H54 (cell line): ENCODE measurements around the gene DPP7.
"Not testable (repeated sequence)": the region's sequence is repeated elsewhere in the genome, so short reads cannot be mapped to it uniquely, and the experiment has no call there.

Source experiments
- DNase-seq: peaks from one replicate; pipeline ENCODE4 v3.0.0; 2011; ENCODE audit warnings: low spot score, mixed read lengths; ENCODE audit not compliant: insufficient read length
- FAIRE-seq: peaks from 3 replicates; lab custom pipeline; 2011; peaks lifted over from hg19 to GRCh38; lab: Jason Lieb, UNC
- POLR2A ChIP-seq: IDR thresholded peaks from 2 replicates; pipeline ENCODE4 v1.6.1; 2011; ENCODE audit warnings: low read depth, mild to moderate bottlenecking, low read length

Gene DPP7

DNA sequence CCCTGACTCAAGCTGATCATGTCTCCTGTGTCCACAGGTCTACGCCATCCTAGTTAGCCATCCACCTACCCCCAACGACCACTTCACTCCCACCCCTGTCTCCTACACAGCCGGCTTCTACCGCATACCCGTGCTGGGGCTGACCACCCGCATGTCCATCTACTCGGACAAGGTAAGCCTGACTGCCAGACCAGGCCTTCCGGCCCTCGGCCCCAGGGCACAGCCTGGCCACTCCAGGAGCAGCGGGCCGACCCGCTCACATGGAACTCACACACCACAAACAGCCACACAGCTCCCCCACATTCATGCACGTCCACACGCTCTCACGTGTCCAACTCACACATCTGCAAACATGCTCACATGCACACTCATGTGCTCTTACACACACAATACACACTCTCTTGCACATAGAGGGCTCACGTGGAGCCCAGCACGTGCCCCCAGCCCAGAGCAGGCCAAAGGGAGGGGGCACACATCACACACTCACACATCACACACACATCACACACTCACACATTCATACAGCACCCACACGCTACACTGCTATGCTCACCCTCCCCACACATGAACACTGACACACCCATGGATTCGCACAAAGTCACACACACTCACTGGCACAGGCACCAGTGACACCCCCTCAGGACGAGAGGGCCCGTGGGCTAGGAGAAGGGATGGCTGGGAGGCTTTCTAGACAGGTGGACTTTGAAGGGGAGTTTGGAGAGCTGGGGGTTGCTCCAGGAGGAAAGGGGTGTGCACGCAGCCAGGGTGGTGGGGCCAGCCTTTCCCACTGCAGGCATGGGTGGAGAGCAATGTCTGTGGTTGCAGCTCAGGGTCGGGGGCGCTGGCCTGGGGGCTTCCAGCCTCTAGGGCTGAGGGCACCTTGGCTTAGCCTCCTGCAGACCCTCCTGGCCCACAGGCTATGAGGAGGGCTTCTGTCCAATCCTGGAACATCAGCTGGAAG, 27.7 kb upstream of the DPP7 start:
- no peak for FAIRE-seq
- no peak for DNase-seq
- TF ChIP-seq POLR2A: no peak

DNA sequence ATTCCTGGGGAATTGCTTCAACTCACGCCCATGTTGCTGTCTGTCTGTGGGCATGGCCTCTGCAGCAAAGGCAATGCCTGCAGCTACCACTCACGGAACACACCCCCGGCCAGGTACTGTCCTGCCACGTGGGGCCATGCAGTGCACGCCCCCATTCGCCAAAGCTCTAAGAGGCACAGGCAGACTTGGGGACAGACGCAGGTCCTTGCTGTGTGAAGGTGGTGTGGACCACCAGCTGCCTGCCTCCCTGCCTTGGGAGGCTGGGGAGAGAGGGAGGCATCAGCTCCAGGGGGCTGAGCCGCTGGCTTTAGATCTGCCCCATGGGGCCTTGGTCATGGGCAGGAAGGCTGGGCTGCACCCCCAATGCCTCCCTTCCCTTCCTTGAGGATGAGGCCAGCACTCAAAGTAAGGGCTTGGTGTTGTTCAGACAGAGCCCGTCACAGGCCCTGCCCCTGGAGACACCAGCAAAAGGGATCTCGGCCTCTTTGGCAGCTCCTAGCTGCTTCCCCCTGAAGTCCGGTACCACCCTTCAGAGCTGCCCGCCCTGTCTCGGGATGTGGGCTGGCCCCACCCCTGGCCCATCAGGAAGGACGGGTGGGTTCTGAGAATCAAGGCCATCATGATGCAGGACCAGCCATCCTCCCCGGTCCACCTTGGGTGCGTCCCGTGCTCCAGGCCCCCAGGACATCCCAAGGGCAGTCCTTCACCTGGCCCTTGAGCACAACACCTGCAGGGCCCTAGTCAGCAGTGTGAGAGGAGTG, 26.7 kb upstream of the DPP7 start:
- DNase-seq: no peak
- no peak for FAIRE-seq
- TF ChIP-seq POLR2A: no peak

DNA sequence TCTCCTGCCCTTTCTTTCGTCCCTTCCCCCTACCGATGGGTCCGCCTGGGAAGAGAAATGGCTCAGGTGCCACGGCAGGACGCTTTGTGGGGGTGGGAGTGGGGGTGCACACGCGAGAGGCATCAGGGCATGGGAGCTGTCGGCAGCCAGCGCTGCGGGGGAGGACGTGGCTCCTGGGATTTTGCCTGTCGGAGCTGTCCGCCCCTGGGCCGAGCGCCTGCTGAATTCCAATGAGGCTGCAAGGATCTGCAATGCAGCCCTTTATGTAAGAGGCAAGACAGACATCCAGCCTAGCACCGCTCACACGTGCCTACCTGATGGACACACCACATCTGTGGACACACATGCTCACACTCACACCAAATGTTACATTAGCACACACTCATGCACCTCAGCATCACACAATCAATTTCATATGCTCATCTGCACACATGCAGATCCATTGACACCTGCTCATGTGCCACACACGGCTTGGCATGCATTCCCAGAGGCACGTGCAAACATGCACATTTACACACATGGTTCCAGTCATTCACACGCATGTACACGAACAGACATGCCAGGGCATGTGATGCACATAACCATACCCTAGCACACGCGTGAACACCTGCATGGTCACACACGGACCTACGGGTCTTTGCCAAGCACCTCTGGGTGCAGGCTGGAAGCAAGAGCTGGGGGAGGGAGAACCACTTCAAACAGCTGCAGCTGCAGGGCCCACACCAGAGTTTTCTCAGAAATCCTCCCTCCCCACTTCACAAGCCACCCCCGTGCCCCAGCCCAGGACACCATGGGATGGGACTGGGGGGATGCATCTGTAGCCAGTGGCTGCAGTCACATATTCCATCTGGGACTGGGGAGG, 25.8 kb upstream of the DPP7 start:
- no peak for DNase-seq

DNA sequence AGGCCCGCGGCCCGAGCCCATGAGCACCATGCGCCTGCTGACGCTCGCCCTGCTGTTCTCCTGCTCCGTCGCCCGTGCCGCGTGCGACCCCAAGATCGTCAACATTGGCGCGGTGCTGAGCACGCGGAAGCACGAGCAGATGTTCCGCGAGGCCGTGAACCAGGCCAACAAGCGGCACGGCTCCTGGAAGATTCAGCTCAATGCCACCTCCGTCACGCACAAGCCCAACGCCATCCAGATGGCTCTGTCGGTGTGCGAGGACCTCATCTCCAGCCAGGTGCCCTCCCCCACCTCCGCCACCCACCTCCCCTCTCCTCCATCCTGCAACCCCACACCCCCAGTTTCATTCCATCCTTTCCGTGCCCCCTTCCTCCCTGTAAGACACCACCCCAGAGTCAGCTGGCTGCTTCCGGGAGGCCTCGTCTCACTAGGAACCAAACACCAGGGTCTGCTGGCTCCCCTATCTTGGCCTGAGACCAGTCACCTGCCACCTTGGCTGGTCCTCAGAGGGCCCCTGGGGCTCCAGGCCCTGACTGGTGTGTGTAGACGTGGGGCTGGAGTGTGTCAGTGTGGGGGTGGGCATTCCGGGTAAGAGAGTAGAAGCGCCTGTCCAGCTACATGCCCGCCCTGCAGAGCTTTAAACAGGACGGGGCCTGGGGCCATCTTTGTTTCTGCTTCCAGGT, 25.1 kb upstream of the DPP7 start:
- no peak for FAIRE-seq
- DNase-seq: no peak
- TF ChIP-seq POLR2A: no peak

More for the DNA sequence above, 25.8 kb upstream of the DPP7 start:
- no peak for TF ChIP-seq POLR2A
- FAIRE-seq: no peak

DNA sequence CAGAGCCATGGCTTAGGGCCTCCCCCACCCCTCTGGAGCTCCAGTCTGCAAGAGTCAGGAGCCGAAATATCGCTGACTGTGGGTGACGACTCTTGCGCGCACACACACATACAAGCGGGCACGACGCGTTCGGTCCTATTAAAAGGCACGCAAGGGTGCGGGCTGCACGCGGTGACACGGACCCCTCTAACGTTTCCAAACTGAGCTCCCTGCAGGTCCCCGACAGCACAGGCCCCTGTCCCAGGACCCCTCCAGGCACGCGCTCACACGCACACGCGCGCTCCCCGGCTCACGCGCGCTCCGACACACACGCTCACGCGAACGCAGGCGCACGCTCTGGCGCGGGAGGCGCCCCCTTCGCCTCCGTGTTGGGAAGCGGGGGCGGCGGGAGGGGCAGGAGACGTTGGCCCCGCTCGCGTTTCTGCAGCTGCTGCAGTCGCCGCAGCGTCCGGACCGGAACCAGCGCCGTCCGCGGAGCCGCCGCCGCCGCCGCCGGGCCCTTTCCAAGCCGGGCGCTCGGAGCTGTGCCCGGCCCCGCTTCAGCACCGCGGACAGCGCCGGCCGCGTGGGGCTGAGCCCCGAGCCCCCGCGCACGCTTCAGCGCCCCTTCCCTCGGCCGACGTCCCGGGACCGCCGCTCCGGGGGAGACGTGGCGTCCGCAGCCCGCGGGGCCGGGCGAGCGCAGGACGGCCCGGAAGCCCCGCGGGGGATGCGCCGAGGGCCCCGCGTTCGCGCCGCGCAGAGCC, 24.4 kb upstream of the DPP7 start, which contains the start of gene GRIN1:
TSS of gene GRIN1 (plus strand) at position 433 of the 746 bp plus-strand sequence. CDS start 333 bp downstream, outside the sequence.
- no peak for FAIRE-seq

DNA sequence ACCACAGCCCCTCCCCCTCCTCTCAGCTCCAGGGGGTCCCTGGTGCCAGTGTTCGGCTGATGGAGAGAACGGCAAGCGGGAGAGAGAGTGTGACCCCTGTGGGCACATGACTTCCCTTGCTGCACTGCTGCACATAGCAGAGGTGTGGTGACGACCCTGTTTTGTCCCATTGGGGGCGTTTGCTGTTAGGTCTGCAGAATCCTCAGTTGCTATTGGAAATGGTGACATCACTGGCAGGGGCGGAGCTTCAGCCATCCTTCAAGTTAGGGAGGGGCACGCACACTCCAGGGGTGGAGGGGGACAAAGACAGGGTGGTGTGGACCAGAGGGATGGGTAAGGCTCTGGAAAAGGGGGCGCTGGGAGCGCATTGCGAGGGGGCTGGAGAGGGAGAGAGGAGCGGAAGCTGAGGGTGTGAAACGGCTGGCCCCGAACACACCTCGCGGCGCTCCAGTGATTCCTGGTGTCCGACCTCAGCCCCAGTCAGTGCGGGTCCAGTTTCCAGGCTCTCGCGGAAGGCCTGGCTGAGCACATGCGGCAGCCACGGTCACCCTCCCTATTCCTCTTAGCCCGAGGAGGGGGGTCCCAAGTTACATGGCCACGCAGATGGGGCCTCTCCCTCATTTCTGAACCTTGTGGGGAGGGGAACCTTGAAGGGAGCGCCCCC, 23.7 kb upstream of the DPP7 start:
- FAIRE-seq (no peak), DNase-seq (peak; percentile 95)
- no peak for TF ChIP-seq POLR2A

More for the DNA sequence above, 24.4 kb upstream of the DPP7 start, which contains the start of gene GRIN1:
- TF ChIP-seq POLR2A: no peak
- DNase-seq: no peak

DNA sequence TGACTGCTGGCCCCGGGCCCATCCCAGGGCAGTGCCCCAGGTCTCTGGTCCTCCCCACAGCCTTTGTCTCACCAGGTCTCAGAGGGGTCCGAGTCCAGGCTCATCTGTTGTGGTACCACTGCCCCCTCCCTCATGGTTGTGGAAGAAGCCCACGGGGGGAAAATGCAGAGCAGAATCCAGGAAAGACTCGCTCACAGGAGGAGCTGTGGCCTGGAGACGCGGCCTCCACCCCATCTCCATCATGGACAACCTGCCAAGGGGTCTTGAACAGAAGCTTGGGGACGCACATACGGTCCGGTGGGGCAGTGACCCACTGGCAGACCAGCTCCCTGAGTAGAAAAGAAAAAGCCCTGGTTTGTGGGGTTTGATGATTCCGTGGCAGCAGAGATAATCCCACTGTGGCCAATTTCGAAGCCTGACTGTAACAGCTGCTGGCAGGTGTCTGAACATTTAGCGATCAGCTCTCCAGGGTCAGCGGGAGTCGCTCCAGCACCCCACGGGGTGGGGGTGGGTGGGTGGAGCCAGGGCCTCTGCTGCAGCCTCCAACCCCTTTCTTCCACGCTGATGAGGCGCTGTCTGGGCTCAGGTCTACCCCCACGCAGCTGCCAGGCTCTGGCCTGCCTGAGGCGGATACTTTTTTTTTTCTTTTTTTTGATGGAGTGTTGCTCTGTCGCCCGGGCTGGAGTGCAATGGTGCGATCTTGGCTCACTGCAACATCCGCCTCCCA, 22.5 kb upstream of the DPP7 start:
- FAIRE-seq (no peak), DNase-seq (no peak)
- no peak for TF ChIP-seq POLR2A

DNA sequence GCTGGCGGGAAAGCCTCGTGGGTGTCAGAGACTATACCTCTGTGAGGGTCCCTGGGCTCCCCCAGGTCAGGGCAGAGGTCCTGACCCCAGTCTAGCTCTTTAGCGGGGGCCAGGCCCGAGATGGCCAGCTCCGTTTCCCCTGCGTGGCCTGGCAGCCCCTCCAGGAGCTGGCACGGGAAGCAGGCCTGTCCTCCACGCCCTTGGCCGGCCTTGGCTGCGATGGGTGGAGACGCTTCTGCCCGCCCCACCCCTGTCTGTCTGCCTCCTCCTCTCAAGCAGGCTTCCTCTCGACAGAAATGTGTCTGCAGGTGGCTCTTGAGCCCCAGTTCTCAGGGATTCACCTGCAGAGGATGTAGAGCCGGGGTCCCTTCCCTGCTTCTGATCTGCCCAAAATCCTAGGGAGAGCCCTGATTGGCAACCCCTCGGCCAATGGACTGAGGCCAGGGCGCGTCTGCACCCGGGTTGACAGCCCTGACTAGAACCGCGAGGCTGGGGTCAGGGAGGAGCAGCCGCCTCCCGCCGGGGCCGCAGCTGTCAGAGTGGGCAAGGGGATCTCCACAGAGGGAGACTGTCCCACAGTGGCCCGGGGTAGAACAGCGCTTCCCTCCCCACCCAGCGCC, 21.8 kb upstream of the DPP7 start:
- FAIRE-seq (no peak), DNase-seq (no peak)
- TF ChIP-seq POLR2A: no peak

DNA sequence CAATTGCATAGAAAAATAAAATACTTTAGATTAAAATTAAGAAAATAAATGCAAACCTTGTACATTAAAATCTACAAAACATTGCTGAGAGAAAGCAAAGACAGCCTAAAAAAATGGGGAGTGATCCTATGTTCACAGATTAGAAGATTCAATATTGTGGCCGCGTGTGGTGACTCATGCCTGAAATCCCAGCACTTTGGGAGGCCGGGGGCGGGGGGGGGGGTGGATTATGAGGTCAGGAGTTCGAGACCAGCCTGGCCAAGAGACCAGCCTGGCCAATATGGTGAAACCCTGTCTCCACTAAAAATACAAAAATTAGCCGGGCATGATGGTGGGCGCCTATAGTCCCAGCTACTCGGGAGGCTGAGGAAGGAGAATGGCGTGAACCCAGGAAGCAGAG, 20.6 kb upstream of the DPP7 start:
- not testable (repeated sequence) for DNase-seq, FAIRE-seq

DNA sequence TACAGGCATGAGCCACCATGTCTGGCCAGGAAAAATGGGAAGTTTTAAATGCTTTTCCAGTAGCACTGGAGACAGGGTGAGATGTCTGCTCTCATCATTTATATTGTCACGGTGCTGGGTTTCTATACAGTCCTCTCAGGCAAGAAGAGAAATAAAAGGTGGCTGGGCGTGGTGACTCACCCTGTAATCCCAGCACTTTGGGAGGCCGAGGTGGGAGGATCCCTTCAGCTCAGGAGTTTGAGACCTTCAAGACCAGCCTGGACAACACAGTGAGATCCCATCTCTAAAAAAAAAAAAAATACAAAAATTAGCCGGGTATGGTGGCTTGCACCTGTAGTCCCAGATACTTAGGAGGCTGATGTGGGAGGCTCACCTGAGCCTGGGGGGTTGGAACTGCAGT, 19.7 kb upstream of the DPP7 start:
- no peak for TF ChIP-seq POLR2A
- FAIRE-seq (no peak), DNase-seq (no peak)
